ENCODE measurements around the gene DDX4. TPM values are rescaled to one million over a fixed set of nuclear protein-coding genes. Genes with fewer than 3 reads are reported as not detected.

DDX4 gene
- total RNA-seq, 6 donors from 2014 or later: not detected

DNA sequence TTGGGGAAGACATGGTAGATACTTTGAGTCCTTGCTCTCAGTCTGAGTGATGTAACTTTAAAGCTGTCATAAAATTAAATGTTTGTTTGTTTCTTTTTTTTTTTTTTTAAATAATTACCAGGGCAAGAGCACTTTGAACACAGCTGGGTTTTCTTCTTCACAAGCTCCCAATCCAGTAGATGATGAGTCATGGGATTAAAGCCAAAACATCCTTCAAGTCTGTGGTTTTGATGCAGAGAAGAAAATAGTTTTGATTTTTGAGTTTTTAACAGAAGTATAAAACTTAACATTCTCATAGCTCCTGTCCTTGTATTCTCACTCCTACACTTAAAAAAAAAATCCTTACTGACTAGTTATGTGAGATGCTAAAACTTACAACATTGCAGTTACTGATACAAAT, 78.5 kb downstream of the DDX4 start:
- Histone ChIP-seq H3K27ac (no peak overlapping the region), H3K4me1 (no peaks in the 10 kb centered on the region), H3K36me3 (no peaks in the 10 kb centered on the region), H3K27me3 (peaks cover 0 to under 1% (median 0%) of the 10 kb centered on the region in 4 donors), H3K9me3 (no peaks in the 10 kb centered on the region), H3K4me3 (no peak overlapping the region)
- no peak for DNase-seq
- no peak for ATAC-seq (ENCODE audit: low FRiP score in 2 of 2)
- TF ChIP-seq, protein P1, sequence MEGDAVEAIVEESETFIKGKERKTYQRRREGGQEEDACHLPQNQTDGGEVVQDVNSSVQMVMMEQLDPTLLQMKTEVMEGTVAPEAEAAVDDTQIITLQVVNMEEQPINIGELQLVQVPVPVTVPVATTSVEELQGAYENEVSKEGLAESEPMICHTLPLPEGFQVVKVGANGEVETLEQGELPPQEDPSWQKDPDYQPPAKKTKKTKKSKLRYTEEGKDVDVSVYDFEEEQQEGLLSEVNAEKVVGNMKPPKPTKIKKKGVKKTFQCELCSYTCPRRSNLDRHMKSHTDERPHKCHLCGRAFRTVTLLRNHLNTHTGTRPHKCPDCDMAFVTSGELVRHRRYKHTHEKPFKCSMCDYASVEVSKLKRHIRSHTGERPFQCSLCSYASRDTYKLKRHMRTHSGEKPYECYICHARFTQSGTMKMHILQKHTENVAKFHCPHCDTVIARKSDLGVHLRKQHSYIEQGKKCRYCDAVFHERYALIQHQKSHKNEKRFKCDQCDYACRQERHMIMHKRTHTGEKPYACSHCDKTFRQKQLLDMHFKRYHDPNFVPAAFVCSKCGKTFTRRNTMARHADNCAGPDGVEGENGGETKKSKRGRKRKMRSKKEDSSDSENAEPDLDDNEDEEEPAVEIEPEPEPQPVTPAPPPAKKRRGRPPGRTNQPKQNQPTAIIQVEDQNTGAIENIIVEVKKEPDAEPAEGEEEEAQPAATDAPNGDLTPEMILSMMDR (IDR thresholded peaks at IDR 0.05): no peak
- TF ChIP-seq POLR2A (IDR thresholded peaks at IDR 0.05) (no peak), EP300 (IDR thresholded peaks at IDR 0.05) (no peak), POLR2AphosphoS5 (IDR thresholded peaks at IDR 0.05) (no peak)

DNA sequence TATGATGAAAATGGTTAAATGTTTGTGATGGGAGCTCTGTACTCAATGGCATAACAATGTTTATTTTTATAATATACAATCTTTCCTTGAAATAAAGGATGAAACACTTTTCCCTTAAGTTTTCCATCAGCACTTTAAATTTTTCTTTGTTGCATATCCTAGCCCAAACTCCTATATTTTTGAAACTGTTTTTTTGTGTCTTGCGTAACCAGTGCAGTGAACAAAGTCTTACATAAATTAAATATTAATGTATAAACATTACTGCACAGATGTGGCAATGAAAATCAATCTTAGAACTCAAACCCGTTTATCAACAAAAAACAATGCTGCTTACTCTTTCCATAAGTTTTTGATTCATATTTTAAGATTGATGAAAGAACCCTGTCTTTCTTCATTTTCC, 79.2 kb downstream of the DDX4 start:
- Histone ChIP-seq H3K4me3 (no peak overlapping the region), H3K36me3 (no peaks in the 10 kb centered on the region), H3K27ac (no peak overlapping the region), H3K9me3 (no peaks in the 10 kb centered on the region), H3K4me1 (peaks cover 3 to 6% (median 4%) of the 10 kb centered on the region in 4 donors), H3K27me3 (peaks cover 0 to 8% (median 2%) of the 10 kb centered on the region in 4 donors)
- TF ChIP-seq, protein P1 (IDR thresholded peaks at IDR 0.05): no peak
- no peak for TF ChIP-seq EP300 (IDR thresholded peaks at IDR 0.05)
- TF ChIP-seq POLR2AphosphoS5 (IDR thresholded peaks at IDR 0.05): no peak
- TF ChIP-seq POLR2A (IDR thresholded peaks at IDR 0.05): no peak
- no peak for ATAC-seq (ENCODE audit: low FRiP score in 2 of 2)
- 74 to 79% methylated on average over 2 of the region's 2 CpGs for WGBS, 2 donors
- DNase-seq: no peak

DNA sequence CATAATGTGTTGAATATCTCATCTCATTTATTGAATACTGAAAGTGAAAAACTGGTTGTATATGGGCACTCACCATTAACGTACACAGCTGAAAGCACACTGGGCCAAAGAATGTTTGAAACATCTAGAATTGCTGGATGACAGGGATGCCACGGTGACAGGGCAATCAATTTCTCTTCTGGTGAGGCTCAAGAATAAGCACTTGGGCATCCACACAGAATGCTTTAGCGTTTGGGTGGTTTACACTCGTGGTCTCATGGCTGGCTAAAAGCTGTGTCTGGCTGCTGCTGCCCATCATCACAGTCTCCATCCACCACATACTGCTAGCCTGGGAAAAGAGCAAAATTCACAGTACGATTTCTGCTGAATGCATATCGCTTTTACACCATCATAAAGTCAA, 82.6 kb downstream of the DDX4 start:
- no peak for ATAC-seq (ENCODE audit: low FRiP score in 2 of 2)
- Histone ChIP-seq H3K27ac (no peak overlapping the region), H3K27me3 (peaks cover 0 to 10% (median 2%) of the 10 kb centered on the region in 4 donors), H3K4me3 (no peak overlapping the region), H3K36me3 (no peaks in the 10 kb centered on the region), H3K4me1 (peaks cover 3 to 8% (median 6%) of the 10 kb centered on the region in 4 donors), H3K9me3 (no peaks in the 10 kb centered on the region)
- no peak for DNase-seq
- TF ChIP-seq POLR2A (IDR thresholded peaks at IDR 0.05) (no peak), EP300 (IDR thresholded peaks at IDR 0.05) (no peak), POLR2AphosphoS5 (IDR thresholded peaks at IDR 0.05) (no peak)
- TF ChIP-seq, protein P1 (IDR thresholded peaks at IDR 0.05): no peak
- WGBS, 2 donors: 84 to 89% methylated on average over 3 to 6 of the region's 6 CpGs

DNA sequence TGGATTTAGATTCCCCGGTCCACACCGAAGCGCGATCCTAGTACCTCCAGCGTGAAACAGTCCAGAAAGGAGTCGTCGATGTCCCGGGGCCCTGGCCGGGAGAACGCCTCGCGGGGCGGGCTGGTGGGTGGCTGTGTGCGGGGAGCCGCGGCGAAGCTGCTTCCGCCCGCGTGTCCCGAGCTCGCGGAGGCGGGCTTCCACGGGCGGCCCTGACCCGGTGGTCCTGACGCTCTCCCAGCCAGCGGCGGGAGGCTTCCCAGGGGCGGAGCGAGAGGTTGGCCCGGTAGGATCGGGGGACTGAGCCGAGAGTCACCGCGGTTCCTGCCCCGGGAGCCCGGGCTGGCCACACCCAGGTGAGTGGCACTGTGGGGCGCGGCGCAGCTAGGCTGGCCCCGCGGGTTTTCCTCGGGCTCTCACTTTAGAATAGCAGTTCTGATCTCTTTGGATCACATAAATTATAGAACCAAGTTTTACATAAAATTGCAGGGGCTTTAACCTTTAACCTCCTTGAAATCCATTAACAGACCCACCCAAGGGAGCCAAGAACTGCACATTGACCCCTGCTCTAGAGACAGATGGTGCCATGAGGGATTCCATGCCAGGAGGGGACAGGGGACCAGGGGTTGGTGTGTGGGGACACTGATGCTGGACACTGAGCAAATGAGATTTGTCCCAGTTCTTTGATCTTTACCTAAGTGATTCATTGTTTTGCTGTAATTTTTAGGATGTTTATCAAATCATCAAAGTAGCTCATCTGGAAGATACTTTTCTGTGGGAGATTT, 84.1 kb downstream of the DDX4 start:
- H3K4me3 ChIP-seq: peak overlapping the region in 3 of 4 donors; percentile 24 to 49 (median 36)
- DNase-seq (peak; percentile 27 to 87), ATAC-seq (ENCODE audit: low FRiP score in 2 of 2) (peak in 1 of 2 donors; percentile 75)
- H3K36me3 ChIP-seq: no peaks in the 10 kb centered on the region
- no peak for TF ChIP-seq POLR2AphosphoS5 (IDR thresholded peaks at IDR 0.05)
- TF ChIP-seq, protein P1 (IDR thresholded peaks at IDR 0.05): no peak
- TF ChIP-seq POLR2A (IDR thresholded peaks at IDR 0.05): no peak
- TF ChIP-seq EP300 (IDR thresholded peaks at IDR 0.05): no peak
- peaks cover 0 to 10% (median 2%) of the 10 kb centered on the region in 4 donors for H3K27me3 ChIP-seq
- H3K27ac ChIP-seq: no peak overlapping the region
- H3K4me1 ChIP-seq: peaks cover 3 to 8% (median 6%) of the 10 kb centered on the region in 4 donors
- WGBS, 2 donors: 15 to 27% methylated on average over 12 to 37 of the region's 45 CpGs
- H3K9me3 ChIP-seq: no peaks in the 10 kb centered on the region

Data from upper lobe of left lung (tissue), 6 donors.